ENCODE data around the gene BCL2.
A peak's percentile ranks its signal among the peaks of the same experiment; 100 is the strongest.
"Not testable (repeated sequence)": the region's sequence is repeated elsewhere in the genome, so short reads cannot be mapped to it uniquely, and the experiment has no call there.

BCL2 gene

GRCh38 chr18:63232826-63233225, 86.7 kb downstream of the BCL2 start:
- no peak for ATAC-seq

GRCh38 chr18:63229971-63230370, 89.6 kb downstream of the BCL2 start:
- no peak for ATAC-seq

GRCh38 chr18:63225434-63225833, 94.1 kb downstream of the BCL2 start:
- no peak for ATAC-seq

- ATAC-seq = peak; percentile 99 to 100
Observed at GRCh38 chr18:63224630-63225029, 94.9 kb downstream of the BCL2 start.

- ATAC-seq = no peak
Observed at GRCh38 chr18:63223837-63224236, 95.7 kb downstream of the BCL2 start.

- no peak for ATAC-seq
Observed at GRCh38 chr18:63220903-63221302, 98.7 kb downstream of the BCL2 start.

- no peak for ATAC-seq
Observed at GRCh38 chr18:63218472-63218871, 101.1 kb downstream of the BCL2 start.

- no peak for ATAC-seq
Observed at GRCh38 chr18:63216516-63217311, 102.9 kb downstream of the BCL2 start.

GRCh38 chr18:63213936-63214671, 105.5 kb downstream of the BCL2 start:
- peak; percentile 8 to 11 for ATAC-seq

GRCh38 chr18:63213331-63213900, 106.2 kb downstream of the BCL2 start:
- ATAC-seq = peak; percentile 79 to 82

GRCh38 chr18:63210521-63210920, 109.0 kb downstream of the BCL2 start:
- peak; percentile 16 to 42 for ATAC-seq

GRCh38 chr18:63208676-63209075, 110.9 kb downstream of the BCL2 start:
- ATAC-seq = no peak

GRCh38 chr18:63207835-63208234, 111.7 kb downstream of the BCL2 start:
- no peak for ATAC-seq

GRCh38 chr18:63207143-63207790, 112.3 kb downstream of the BCL2 start:
- peak; percentile 50 to 55 for ATAC-seq

GRCh38 chr18:63206433-63207142, 113.0 kb downstream of the BCL2 start:
- ATAC-seq = no peak

GRCh38 chr18:63205791-63206252, 113.7 kb downstream of the BCL2 start:
- ATAC-seq = peak; percentile 10 to 23

GRCh38 chr18:63203497-63203896, 116.1 kb downstream of the BCL2 start:
- ATAC-seq = no peak

GRCh38 chr18:63202828-63203227, 116.7 kb downstream of the BCL2 start:
- ATAC-seq = no peak

GRCh38 chr18:63201456-63201855, 118.1 kb downstream of the BCL2 start:
- ATAC-seq = not testable (repeated sequence)

GRCh38 chr18:63199743-63200241, 119.8 kb downstream of the BCL2 start:
- peak; percentile 87 to 88 for ATAC-seq

- ATAC-seq = no peak
Observed at GRCh38 chr18:63198868-63199742, 120.5 kb downstream of the BCL2 start.

All from activated CD4-positive, CD25-positive, alpha-beta regulatory T cell treated with anti-CD3 and anti-CD28 coated beads, Interleukin-2, amount 50 U/mL, for 24 hours (primary cell).